ENCODE data around the gene SLC6A17.

Gene SLC6A17

DNA sequence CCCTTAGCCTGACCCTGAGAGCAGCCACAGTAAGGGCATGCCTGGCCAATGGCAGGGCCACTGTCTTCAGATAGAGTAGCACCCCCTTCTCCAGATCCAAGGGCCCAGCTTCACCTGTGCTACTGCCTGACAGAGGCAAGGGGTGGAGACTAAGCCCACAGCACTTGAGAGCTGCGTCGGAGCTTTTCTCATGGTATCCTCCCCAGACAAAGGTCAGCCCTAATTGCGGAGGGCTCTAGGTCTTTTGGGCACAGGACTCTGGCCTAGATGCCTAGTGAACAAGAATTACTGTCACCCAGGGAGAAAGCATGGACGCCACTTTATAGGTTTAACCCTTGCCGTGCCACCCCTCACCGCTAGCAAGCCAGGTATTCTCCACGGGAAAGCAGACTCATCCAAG is 74.9 kb downstream of the SLC6A17 start:
- Histone ChIP-seq H3K27ac (no peak overlapping the region), H3K27me3 (replicated peaks) (no peaks in the 10 kb centered on the region), H3K4me3 (ENCODE audit: low read depth, low read length) (no peak overlapping the region), H3K36me3 (replicated peaks) (no peaks in the 10 kb centered on the region)
- no peak for DNase-seq
- TF ChIP-seq, protein P1, sequence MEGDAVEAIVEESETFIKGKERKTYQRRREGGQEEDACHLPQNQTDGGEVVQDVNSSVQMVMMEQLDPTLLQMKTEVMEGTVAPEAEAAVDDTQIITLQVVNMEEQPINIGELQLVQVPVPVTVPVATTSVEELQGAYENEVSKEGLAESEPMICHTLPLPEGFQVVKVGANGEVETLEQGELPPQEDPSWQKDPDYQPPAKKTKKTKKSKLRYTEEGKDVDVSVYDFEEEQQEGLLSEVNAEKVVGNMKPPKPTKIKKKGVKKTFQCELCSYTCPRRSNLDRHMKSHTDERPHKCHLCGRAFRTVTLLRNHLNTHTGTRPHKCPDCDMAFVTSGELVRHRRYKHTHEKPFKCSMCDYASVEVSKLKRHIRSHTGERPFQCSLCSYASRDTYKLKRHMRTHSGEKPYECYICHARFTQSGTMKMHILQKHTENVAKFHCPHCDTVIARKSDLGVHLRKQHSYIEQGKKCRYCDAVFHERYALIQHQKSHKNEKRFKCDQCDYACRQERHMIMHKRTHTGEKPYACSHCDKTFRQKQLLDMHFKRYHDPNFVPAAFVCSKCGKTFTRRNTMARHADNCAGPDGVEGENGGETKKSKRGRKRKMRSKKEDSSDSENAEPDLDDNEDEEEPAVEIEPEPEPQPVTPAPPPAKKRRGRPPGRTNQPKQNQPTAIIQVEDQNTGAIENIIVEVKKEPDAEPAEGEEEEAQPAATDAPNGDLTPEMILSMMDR (IDR thresholded peaks at IDR 0.05; ENCODE audit: low read depth, low read length, missing control alignments) = no peak
- in situ Hi-C loops (cut with HindIII; ENCODE audit: low pct_ligation_motif_present, low sequenced_read_pairs) = no loop called here

DNA sequence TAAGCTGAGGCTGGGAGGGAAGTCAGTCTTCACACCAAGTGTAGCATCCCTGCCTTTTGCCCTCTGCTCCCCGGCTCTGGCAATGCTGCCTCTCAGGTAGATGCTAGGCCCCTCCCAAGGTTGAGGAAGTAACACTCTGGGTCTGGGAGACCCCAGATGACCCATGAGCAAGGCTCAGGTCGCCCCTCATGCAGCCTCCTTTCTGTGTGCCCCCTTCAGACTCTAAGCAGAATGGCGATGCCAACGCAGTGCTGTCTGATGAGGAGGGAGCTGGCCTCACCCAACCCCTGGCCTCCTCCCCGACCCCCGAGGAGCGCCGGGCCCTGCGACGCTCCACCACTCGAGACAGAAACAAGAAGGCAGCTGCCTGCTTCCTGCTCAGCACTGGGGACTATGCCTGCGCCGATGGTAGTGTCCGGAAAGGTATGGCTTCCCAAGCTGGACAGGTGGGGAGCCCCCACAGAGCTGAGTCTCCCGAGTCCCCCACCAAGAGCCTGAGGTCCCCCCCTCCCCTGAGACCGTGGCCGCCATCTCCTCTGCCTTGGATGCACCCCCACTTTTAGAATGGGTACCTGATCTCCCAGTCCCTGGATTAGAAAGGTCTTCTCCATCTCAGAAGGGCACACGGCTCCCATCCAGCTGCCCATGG is 75.6 kb downstream of the SLC6A17 start:
- no peak for DNase-seq
- H3K27me3 ChIP-seq (replicated peaks) = no peaks in the 10 kb centered on the region
- no peak overlapping the region for H3K4me3 ChIP-seq (ENCODE audit: low read depth, low read length)
- in situ Hi-C loops (cut with HindIII; ENCODE audit: low pct_ligation_motif_present, low sequenced_read_pairs) = no loop called here
- no peak overlapping the region for H3K27ac ChIP-seq
- TF ChIP-seq, protein P1 (IDR thresholded peaks at IDR 0.05; ENCODE audit: low read depth, low read length, missing control alignments) = no peak
- H3K36me3 ChIP-seq (replicated peaks) = no peaks in the 10 kb centered on the region

DNA sequence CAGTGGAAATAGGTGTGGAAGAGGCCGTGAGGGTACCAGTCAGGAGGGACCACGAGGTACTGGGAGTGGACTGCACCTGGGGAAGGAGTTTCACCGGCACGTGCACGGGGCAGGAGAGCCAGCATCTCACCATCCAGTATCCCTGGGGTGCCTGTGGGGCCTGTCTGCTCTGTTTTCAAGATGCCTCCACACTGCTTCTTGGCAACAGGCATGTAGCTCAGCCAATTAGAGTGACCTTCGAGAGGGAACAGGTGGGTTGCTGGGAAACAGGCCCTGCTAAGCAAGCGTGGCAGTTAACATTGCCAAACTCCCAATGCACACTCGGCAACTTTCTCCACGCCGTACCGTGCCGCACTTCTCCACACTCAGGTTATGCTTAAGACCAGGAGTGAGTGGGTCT is 77.5 kb downstream of the SLC6A17 start:
- DNase-seq = no peak
- TF ChIP-seq, protein P1 (IDR thresholded peaks at IDR 0.05; ENCODE audit: low read depth, low read length, missing control alignments) = no peak

DNA sequence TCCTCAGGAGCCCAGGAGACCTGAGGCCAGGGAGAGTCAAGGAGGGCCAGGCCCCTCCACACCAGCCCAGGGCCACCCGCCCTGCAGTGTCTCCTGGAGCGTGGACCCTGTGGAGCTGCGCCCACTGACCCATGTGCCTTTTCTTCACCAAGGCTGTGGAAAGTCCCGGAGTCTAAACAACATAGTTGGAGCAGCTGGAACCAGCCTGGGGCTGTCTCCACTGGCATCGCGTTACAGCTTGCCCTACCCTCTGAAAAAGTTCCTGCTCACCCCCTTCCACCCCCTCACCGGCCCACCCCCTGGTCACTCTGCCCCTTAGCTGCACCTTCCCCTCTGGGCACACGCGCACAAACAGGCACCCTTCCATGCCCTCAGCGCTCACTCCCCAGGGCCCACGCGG is 78.1 kb downstream of the SLC6A17 start:
- in situ Hi-C loops (cut with HindIII; ENCODE audit: low pct_ligation_motif_present, low sequenced_read_pairs) = no loop called here
- Histone ChIP-seq H3K27me3 (replicated peaks) (no peaks in the 10 kb centered on the region), H3K27ac (no peak overlapping the region), H3K4me3 (ENCODE audit: low read depth, low read length) (no peak overlapping the region), H3K36me3 (replicated peaks) (no peaks in the 10 kb centered on the region)
- DNase-seq = no peak
- TF ChIP-seq, protein P1 (IDR thresholded peaks at IDR 0.05; ENCODE audit: low read depth, low read length, missing control alignments) = no peak

More for the DNA sequence above, 77.5 kb downstream of the SLC6A17 start:
- Histone ChIP-seq H3K36me3 (replicated peaks) (no peaks in the 10 kb centered on the region), H3K27ac (no peak overlapping the region), H3K4me3 (ENCODE audit: low read depth, low read length) (no peak overlapping the region), H3K27me3 (replicated peaks) (no peaks in the 10 kb centered on the region)
- in situ Hi-C loops (cut with HindIII; ENCODE audit: low pct_ligation_motif_present, low sequenced_read_pairs) = no loop called here

DNA sequence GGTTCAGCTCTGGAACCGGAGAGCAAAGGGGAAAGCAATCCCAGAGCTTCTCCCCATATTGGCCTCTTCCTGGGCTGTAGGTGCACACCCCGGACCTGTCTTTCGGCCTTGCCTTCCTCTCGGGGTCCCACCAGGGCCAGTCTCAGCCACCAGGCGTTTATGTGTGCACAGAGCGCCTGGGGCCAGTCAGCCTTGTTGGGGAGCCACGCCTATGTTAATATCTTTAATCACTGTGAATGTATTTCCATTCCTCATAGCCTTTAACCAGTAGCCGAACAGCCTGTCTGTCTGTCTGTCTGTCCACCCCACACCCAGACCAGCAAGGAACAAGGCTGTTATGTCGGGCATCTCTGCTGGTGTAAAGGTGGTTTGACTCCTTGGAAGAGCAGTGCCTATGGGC is 78.6 kb downstream of the SLC6A17 start:
- no peak for DNase-seq
- TF ChIP-seq, protein P1 (IDR thresholded peaks at IDR 0.05; ENCODE audit: low read depth, low read length, missing control alignments) = no peak
- no peaks in the 10 kb centered on the region for H3K27me3 ChIP-seq (replicated peaks)
- no peak overlapping the region for H3K27ac ChIP-seq
- no peaks in the 10 kb centered on the region for H3K36me3 ChIP-seq (replicated peaks)
- in situ Hi-C loops (cut with HindIII; ENCODE audit: low pct_ligation_motif_present, low sequenced_read_pairs) = no loop called here
- no peak overlapping the region for H3K4me3 ChIP-seq (ENCODE audit: low read depth, low read length)
